Measurements from ENCODE around the gene AKAP13. TPM values are rescaled to one million over a fixed set of nuclear protein-coding genes. Genes with fewer than 3 reads are reported as not detected.

AKAP13 gene
- total RNA-seq, 1 experiment from 2014 or later: 47.3 TPM

DNA sequence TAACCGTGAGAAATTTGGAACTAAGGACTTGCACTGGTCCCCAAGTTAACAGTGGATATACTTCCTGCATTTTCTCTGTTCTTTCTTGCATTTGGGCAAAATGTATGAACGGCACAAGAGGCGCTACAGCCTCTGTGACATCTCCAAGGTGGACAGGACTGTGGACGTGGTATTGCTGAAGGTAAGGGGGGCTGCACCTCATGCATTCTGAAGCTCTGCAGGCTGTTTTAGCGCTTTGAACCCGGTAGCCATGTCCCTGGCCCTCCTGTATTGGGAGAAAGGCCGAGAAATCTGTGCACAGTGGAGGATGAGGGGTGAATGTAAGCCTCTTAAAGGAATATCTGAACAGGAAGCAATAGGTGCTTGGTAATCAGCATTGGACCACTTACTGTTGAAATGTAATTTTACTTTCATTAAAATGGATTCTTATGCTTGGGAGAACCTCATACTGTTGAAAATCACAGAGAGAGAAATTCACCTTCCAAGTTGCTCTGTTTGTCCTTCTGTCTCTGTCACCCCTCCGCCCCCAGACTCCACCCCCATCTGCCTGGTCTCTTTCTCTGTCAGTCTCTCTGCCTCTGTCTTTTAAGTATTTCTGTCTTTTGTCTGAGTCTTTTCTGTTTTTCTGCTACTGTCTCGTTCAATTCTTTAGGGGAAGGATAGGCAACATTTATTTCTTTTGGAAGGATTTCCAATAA, 239.7 kb downstream of the AKAP13 start:
- H3K27me3 Mint-ChIP-seq (ENCODE audit: low read depth): no peaks in the 10 kb centered on the region
- Histone ChIP-seq H2AFZ (ENCODE audit: low read length) (no peak overlapping the region), H3K14ac (ENCODE audit: insufficient read depth, low read length) (no peak overlapping the region), H2BK20ac (ENCODE audit: low read depth, low read length, poor library complexity, severe bottlenecking) (no peak overlapping the region), H3K79me1 (ENCODE audit: insufficient read depth, low read depth, low read length, poor library complexity, severe bottlenecking) (no peaks in the 10 kb centered on the region), H4K8ac (replicated peaks; ENCODE audit: insufficient read length, low read depth, low read length) (no peak overlapping the region), H2BK12ac (ENCODE audit: insufficient read length, low read depth, low read length) (no peak overlapping the region), H3K23ac (ENCODE audit: insufficient read length, low read depth, low read length) (no peak overlapping the region), H3K4me1 (ENCODE audit: insufficient read depth, low read length) (peaks cover 14% of the 10 kb centered on the region), H4K5ac (ENCODE audit: insufficient read length, low read depth, low read length) (no peak overlapping the region), H3K27me3 (ENCODE audit: insufficient read depth, low read length) (no peaks in the 10 kb centered on the region), H3K9ac (ENCODE audit: extremely low read depth, insufficient read length, low read length) (no peak overlapping the region), H3K4me2 (ENCODE audit: insufficient read depth, insufficient read length, low read length) (no peak overlapping the region), H4K91ac (ENCODE audit: insufficient read length, low read depth, low read length) (no peak overlapping the region), H2BK5ac (ENCODE audit: insufficient read length, low read length) (no peak overlapping the region), H2BK15ac (ENCODE audit: low read depth, low read length) (no peak overlapping the region), H2AK5ac (ENCODE audit: insufficient read length, low read length) (no peak overlapping the region), H3K23me2 (ENCODE audit: insufficient read length, low read depth, low read length, poor library complexity, severe bottlenecking) (no peaks in the 10 kb centered on the region), H4K20me1 (ENCODE audit: control insufficient read depth, insufficient read depth, insufficient read length) (no peaks in the 10 kb centered on the region), H3K4ac (ENCODE audit: low read depth, low read length) (no peak overlapping the region), H2BK120ac (ENCODE audit: low read depth, low read length, poor library complexity, severe bottlenecking) (no peak overlapping the region), H3K56ac (ENCODE audit: insufficient read length, low read depth, low read length) (no peak overlapping the region), H3K18ac (ENCODE audit: insufficient read length, low read depth, low read length) (no peak overlapping the region), H3K79me2 (ENCODE audit: insufficient read depth, low read length) (0 out of 2 replicates have a peak, but pooled peaks cover 2% of the 10 kb centered on the region), H3T11ph (ENCODE audit: low read length) (no peak overlapping the region), H3K9me3 (ENCODE audit: control insufficient read depth, low read depth, low read length) (no peaks in the 10 kb centered on the region), H3K27ac (ENCODE audit: insufficient read length, low read depth, low read length) (no peak overlapping the region)
- H3K9me3 Mint-ChIP-seq: no peaks in the 10 kb centered on the region
- peaks cover 12 to 14% of the 10 kb centered on the region in 2 experiments; a peak in 3 of 4 replicates for H3K4me1 Mint-ChIP-seq
- no peak overlapping the region for H3K4me3 Mint-ChIP-seq
- no CpG with 5 or more reads among the region's 9 CpGs for WGBS (ENCODE audit: extremely low coverage, insufficient read length, low lambda C conversion rate)
- no peak overlapping the region for H3K27ac Mint-ChIP-seq
- no peaks in the 10 kb centered on the region for H3K36me3 Mint-ChIP-seq (ENCODE audit: insufficient read depth in 1 of 3, low read depth in 3 of 3)
- DNase-seq: no peak
- TF ChIP-seq, protein P1, sequence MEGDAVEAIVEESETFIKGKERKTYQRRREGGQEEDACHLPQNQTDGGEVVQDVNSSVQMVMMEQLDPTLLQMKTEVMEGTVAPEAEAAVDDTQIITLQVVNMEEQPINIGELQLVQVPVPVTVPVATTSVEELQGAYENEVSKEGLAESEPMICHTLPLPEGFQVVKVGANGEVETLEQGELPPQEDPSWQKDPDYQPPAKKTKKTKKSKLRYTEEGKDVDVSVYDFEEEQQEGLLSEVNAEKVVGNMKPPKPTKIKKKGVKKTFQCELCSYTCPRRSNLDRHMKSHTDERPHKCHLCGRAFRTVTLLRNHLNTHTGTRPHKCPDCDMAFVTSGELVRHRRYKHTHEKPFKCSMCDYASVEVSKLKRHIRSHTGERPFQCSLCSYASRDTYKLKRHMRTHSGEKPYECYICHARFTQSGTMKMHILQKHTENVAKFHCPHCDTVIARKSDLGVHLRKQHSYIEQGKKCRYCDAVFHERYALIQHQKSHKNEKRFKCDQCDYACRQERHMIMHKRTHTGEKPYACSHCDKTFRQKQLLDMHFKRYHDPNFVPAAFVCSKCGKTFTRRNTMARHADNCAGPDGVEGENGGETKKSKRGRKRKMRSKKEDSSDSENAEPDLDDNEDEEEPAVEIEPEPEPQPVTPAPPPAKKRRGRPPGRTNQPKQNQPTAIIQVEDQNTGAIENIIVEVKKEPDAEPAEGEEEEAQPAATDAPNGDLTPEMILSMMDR (conservative IDR thresholded peaks at IDR 0.05): no peak
